Trophoblast cell (in vitro differentiated cells and primary cell): ENCODE data around the gene PLEK. TPM values are rescaled to one million over a fixed set of nuclear protein-coding genes. Genes with fewer than 3 reads are reported as not detected.

Source experiments
- DNase-seq, 2 donors: peaks; one replicate each; pipeline ENCODE4 v3.0.0-alpha.2; 2016
- H2AFZ ChIP-seq: 2 replicates; pipeline ENCODE4 v1.6.1; 2013; ENCODE audit warnings: low read length, moderate library complexity, mild to moderate bottlenecking; ENCODE audit not compliant: insufficient read depth, poor library complexity
- H2AK5ac ChIP-seq: 2 replicates; pipeline ENCODE4 v1.6.1; 2013; ENCODE audit warnings: mild to moderate bottlenecking, low read length
- H2BK120ac ChIP-seq: 2 replicates; pipeline ENCODE4 v1.6.1; 2013; ENCODE audit warnings: low read length, mild to moderate bottlenecking, moderate library complexity; ENCODE audit not compliant: insufficient read depth, poor library complexity
- H2BK12ac ChIP-seq: 2 replicates; pipeline ENCODE4 v1.6.1; 2013; ENCODE audit warnings: mild to moderate bottlenecking, low read length, moderate library complexity
- H2BK5ac ChIP-seq: 2 replicates; pipeline ENCODE4 v1.6.1; 2013; ENCODE audit warnings: low read length, low read depth, moderate library complexity, mild to moderate bottlenecking; ENCODE audit not compliant: poor library complexity
- H3K14ac ChIP-seq: 2 replicates; pipeline ENCODE4 v1.6.1; 2013; ENCODE audit warnings: mild to moderate bottlenecking, low read length
- H3K18ac ChIP-seq: 2 replicates; pipeline ENCODE4 v1.6.1; 2013; ENCODE audit warnings: mild to moderate bottlenecking, low read length
- H3K23ac ChIP-seq: 2 replicates; pipeline ENCODE4 v1.6.1; 2013; ENCODE audit warnings: low read length
- H3K27ac ChIP-seq: 2 replicates; pipeline ENCODE4 v1.5.1; 2013; ENCODE audit warnings: low read depth, mild to moderate bottlenecking, inconsistent platforms, low read length, moderate library complexity
- H3K27me3 ChIP-seq: 2 replicates; pipeline ENCODE4 v1.6.1; 2013; ENCODE audit warnings: inconsistent platforms, mild to moderate bottlenecking, low read length, moderate library complexity; ENCODE audit not compliant: insufficient read depth
- H3K36me3 ChIP-seq, 2 experiments: 1 replicate in 1 of 2; 2 replicates in 1 of 2; pipeline ENCODE4 v1.6.1; 2013; ENCODE audit warnings: low read length in 2 of 2, mild to moderate bottlenecking in 2 of 2, moderate library complexity in 1 of 2; ENCODE audit not compliant: insufficient read depth in 2 of 2, control insufficient read depth in 1 of 2
- H3K4ac ChIP-seq: 2 replicates; pipeline ENCODE4 v1.6.1; 2013; ENCODE audit warnings: low read depth, mild to moderate bottlenecking, low read length, moderate library complexity
- H3K4me1 ChIP-seq, 2 experiments: 1 replicate in 1 of 2; 2 replicates in 1 of 2; pipeline ENCODE4 v1.6.1; 2013; ENCODE audit warnings: low read length in 2 of 2, mild to moderate bottlenecking in 2 of 2, moderate library complexity in 1 of 2; ENCODE audit not compliant: insufficient read depth in 2 of 2, control insufficient read depth in 1 of 2
- H3K4me2 ChIP-seq: 2 replicates; pipeline ENCODE4 v1.6.1; 2013; ENCODE audit warnings: inconsistent platforms, mild to moderate bottlenecking, low read length, moderate library complexity
- H3K4me3 ChIP-seq: 2 replicates; pipeline ENCODE4 v1.5.1; 2013; ENCODE audit warnings: mild to moderate bottlenecking, low read depth, low read length, inconsistent platforms
- H3K79me1 ChIP-seq: one replicate; pipeline ENCODE4 v1.6.1; 2013; ENCODE audit warnings: low read length
- H3K79me2 ChIP-seq: 2 replicates; pipeline ENCODE4 v1.6.1; 2013; ENCODE audit warnings: low read length, mild to moderate bottlenecking; ENCODE audit not compliant: control insufficient read depth, insufficient read depth, poor library complexity
- H3K9ac ChIP-seq: 2 replicates; pipeline ENCODE4 v1.6.1; 2013; ENCODE audit warnings: mild to moderate bottlenecking, low read length
- H3K9me3 ChIP-seq: 2 replicates; pipeline ENCODE4 v1.6.1; 2013; ENCODE audit warnings: low read depth, mild to moderate bottlenecking, control low read depth, inconsistent platforms, low read length; ENCODE audit not compliant: insufficient read depth
- H4K12ac ChIP-seq: 2 replicates; pipeline ENCODE4 v1.6.1; 2013; ENCODE audit warnings: low read depth, mild to moderate bottlenecking, low read length, moderate library complexity
- H4K8ac ChIP-seq: 2 replicates; pipeline ENCODE4 v1.6.1; 2013; ENCODE audit warnings: low read depth, mild to moderate bottlenecking, low read length, moderate library complexity
- H4K91ac ChIP-seq: one replicate; pipeline ENCODE4 v1.6.1; 2013; ENCODE audit warnings: low read depth, mild to moderate bottlenecking, low read length, moderate library complexity
- WGBS: extraction: QIAGEN DNeasy Blood & Tissue Kit; methylation state at CpG from one replicate; pipeline ENCODE4 v1.1.7; 2013; ENCODE audit warnings: missing lambda C conversion rate; ENCODE audit not compliant: insufficient read length, insufficient coverage; ENCODE audit errors: extremely low coverage; 5-methylcytosine and 5-hydroxymethylcytosine counted together
- polyA plus RNA-seq: library from polyadenylated mRNA; stranded (reverse); fragments of 200-250 nt; gene quantifications from 2 replicates; pipeline ENCODE4 v1.2.3, GENCODE V29; 2013

PLEK gene, protein sequence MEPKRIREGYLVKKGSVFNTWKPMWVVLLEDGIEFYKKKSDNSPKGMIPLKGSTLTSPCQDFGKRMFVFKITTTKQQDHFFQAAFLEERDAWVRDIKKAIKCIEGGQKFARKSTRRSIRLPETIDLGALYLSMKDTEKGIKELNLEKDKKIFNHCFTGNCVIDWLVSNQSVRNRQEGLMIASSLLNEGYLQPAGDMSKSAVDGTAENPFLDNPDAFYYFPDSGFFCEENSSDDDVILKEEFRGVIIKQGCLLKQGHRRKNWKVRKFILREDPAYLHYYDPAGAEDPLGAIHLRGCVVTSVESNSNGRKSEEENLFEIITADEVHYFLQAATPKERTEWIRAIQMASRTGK
- polyA plus RNA-seq, result 0.36 and 0.42 TPM in 2 replicates

DNA sequence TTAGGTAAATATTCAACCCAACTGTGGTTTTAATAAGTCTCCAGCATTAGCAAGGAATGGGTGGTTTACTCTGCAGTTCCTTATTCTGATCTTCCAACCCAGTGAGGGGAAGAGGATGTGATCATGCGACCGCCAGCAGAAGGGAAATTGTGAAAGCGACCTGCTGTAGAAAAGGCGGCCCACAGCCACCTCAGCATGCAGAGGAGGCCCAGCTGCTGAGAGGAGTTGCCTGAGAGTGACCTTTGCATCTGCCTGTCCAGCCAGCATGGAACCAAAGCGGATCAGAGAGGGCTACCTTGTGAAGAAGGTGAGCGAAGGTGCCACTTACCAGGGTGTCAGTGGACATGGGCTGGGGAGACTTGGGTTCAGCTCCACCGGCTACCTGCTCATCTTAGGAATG is at the start of gene PLEK:
TSS of gene PLEK (plus strand) at position 196 of the 400 bp plus-strand sequence. CDS start at position 266, 70 bp downstream.
- no peak within 1 kb of the TSS for H2AK5ac ChIP-seq
- no peak within 1 kb of the TSS for H3K9ac ChIP-seq
- H3K23ac ChIP-seq, result no peak within 1 kb of the TSS
- H3K4me1 ChIP-seq, result peaks cover 0 to 3% of the 10 kb centered on the region in 2 experiments
- no peaks in the 10 kb centered on the region for H3K9me3 ChIP-seq
- H2AFZ ChIP-seq, result no peak within 1 kb of the TSS
- H3K27ac ChIP-seq, result no peak within 1 kb of the TSS
- no peak within 1 kb of the TSS for H4K12ac ChIP-seq
- H2BK12ac ChIP-seq, result no peak within 1 kb of the TSS
- DNase-seq, result peak; percentile 10 to 38
- no peak within 1 kb of the TSS for H2BK5ac ChIP-seq
- H3K4ac ChIP-seq, result no peak within 1 kb of the TSS
- H3K79me2 ChIP-seq, result no peaks in the 10 kb centered on the region
- no peaks in the 10 kb centered on the region for H3K79me1 ChIP-seq
- H4K91ac ChIP-seq, result no peak within 1 kb of the TSS
- H3K4me3 ChIP-seq, result no peak within 1 kb of the TSS
- H4K8ac ChIP-seq, result no peak within 1 kb of the TSS
- H3K14ac ChIP-seq, result no peak within 1 kb of the TSS
- WGBS, result no CpG with 5 or more reads among the region's 7 CpGs
- H2BK120ac ChIP-seq, result no peak within 1 kb of the TSS
- no peak within 1 kb of the TSS for H3K18ac ChIP-seq
- no peaks in the 10 kb centered on the region for H3K27me3 ChIP-seq
- no peak within 1 kb of the TSS for H3K4me2 ChIP-seq
- H3K36me3 ChIP-seq, result no peaks in the 10 kb centered on the region

DNA sequence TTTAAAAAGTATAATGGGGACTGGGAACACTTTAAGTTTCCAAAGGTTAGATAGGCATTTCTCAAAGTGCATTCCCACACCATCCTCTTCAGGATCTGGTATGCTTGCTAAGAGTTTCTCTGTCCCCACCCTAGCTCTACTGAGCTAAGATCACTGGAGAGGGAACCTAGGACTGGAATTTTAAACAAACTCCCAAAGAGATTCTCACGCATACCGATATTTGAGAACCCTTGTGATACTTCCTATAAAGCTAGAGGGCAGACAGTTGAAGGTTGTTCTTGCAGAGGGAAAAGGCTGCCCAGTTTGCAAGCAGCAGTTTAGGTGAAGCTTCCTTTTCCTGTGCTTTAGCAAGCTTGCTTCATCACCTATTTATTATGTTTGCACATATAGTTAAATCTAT is 49.0 kb upstream of the PLEK start:
- no peak overlapping the region for H3K14ac ChIP-seq
- H2BK12ac ChIP-seq, result no peak overlapping the region
- H3K9me3 ChIP-seq, result peaks cover 4% of the 10 kb centered on the region
- H3K4me2 ChIP-seq, result no peak overlapping the region
- no peaks in the 10 kb centered on the region for H3K36me3 ChIP-seq
- H3K27me3 ChIP-seq, result peaks cover 25% of the 10 kb centered on the region
- no peak overlapping the region for H2BK5ac ChIP-seq
- H2BK120ac ChIP-seq, result no peak overlapping the region
- H3K4me1 ChIP-seq, result peaks cover 10 to 11% of the 10 kb centered on the region in 2 experiments
- H3K18ac ChIP-seq, result no peak overlapping the region
- no CpG with 5 or more reads among the region's 2 CpGs for WGBS
- H3K27ac ChIP-seq, result no peak overlapping the region
- no peak overlapping the region for H3K9ac ChIP-seq
- DNase-seq, result no peak
- H4K12ac ChIP-seq, result no peak overlapping the region
- no peaks in the 10 kb centered on the region for H3K79me2 ChIP-seq
- no peak overlapping the region for H4K8ac ChIP-seq
- H3K4me3 ChIP-seq, result no peak overlapping the region
- no peak overlapping the region for H4K91ac ChIP-seq
- H3K4ac ChIP-seq, result no peak overlapping the region
- no peak overlapping the region for H2AK5ac ChIP-seq
- H3K79me1 ChIP-seq, result no peaks in the 10 kb centered on the region
- H3K23ac ChIP-seq, result no peak overlapping the region
- H2AFZ ChIP-seq, result no peak overlapping the region

DNA sequence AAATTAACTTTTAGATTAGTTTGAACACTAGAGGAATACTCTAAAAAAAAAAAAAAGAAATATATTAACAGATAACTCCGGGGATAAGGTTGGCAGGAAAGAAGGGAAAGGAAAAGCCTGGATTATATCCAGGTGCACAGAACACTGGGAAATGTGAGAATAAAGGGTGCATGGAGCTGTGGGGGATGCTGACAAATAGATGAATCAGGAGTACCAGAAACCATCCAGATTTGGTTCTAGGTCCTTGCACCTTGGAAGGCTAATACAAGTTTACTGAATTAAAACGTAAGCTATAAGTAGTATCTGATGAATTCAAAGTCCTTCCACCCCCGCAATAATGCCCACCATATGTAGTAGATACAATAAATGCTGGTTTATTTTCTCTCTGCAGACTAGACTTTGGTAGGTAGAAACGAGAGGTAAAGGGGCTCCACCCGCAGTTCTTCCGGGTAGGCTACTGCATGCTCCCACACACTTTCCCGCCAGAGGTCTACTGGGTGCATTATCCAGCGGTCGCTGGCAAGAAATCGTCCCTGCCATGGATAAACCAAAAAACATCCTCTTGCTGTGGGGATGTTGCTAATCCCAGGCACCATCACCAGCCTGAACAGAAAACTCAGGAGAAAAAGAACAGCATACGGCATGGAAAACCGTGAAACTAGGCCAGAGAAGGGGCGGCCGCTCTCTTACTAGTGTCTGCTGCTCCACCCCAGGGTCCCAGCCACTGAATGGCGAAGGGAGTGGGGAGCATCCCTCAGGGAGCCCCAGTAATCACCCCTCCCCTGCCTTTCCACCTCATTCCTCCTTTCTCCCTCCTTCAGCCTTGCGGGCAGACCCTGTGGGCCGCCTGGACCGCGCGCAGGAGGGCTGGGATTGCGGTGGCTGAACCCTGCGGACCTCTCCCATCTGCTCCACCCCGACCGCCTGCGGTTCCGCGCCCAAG is 46.8 kb upstream of the PLEK start:
- Histone ChIP-seq H3K23ac (no peak overlapping the region), H3K27me3 (peaks cover 25% of the 10 kb centered on the region), H4K12ac (no peak overlapping the region), H3K4me2 (peak overlapping the region; percentile 95), H4K91ac (no peak overlapping the region), H2BK5ac (no peak overlapping the region), H2BK12ac (no peak overlapping the region), H3K36me3 (no peaks in the 10 kb centered on the region), H3K18ac (no peak overlapping the region), H3K27ac (no peak overlapping the region), H2BK120ac (no peak overlapping the region), H3K79me1 (no peaks in the 10 kb centered on the region), H3K9me3 (peaks cover 4% of the 10 kb centered on the region), H3K4me3 (no peak overlapping the region), H2AK5ac (no peak overlapping the region), H3K79me2 (no peaks in the 10 kb centered on the region), H3K4me1 (peaks cover 10 to 11% of the 10 kb centered on the region in 2 experiments), H3K9ac (no peak overlapping the region), H4K8ac (no peak overlapping the region), H3K4ac (no peak overlapping the region), H3K14ac (no peak overlapping the region), H2AFZ (peak overlapping the region; percentile 13)
- WGBS, result no CpG with 5 or more reads among the region's 27 CpGs
- DNase-seq, result no peak

DNA sequence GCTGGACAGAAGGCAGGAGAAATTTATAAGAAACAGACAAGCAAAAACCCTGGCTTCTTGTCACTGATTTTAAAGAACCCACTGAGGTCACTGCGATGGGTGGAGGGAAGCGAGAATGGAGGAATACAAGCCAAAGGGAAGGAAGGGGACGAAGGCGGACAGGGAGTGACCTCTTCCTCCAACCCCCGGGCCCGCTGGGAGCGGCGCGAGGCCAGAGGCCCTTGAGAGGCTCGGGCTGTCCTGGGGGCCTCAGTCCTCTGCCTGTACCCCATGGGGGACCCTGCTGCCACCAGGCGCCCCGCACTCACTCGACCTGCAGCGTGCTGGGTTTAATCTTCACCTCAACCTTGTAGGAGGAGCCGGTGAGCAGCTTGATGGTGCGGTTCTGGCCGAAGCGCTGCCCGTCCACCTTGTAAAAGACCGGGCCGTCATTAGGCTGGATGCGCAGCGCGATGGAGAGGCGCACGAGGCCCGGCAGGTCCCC is 46.1 kb upstream of the PLEK start:
- no peak for DNase-seq
- H2AFZ ChIP-seq, result peak overlapping the region; percentile 35
- no peak overlapping the region for H3K18ac ChIP-seq
- no peaks in the 10 kb centered on the region for H3K36me3 ChIP-seq
- H3K14ac ChIP-seq, result no peak overlapping the region
- H3K9me3 ChIP-seq, result peaks cover 4% of the 10 kb centered on the region
- H3K4ac ChIP-seq, result no peak overlapping the region
- H4K8ac ChIP-seq, result no peak overlapping the region
- no peak overlapping the region for H4K12ac ChIP-seq
- H3K79me1 ChIP-seq, result no peaks in the 10 kb centered on the region
- no peak overlapping the region for H3K9ac ChIP-seq
- H2BK12ac ChIP-seq, result no peak overlapping the region
- H2BK120ac ChIP-seq, result no peak overlapping the region
- H3K4me1 ChIP-seq, result peaks cover 10 to 11% of the 10 kb centered on the region in 2 experiments
- no peak overlapping the region for H2AK5ac ChIP-seq
- no CpG with 5 or more reads among the region's 27 CpGs for WGBS
- H3K27ac ChIP-seq, result no peak overlapping the region
- H4K91ac ChIP-seq, result no peak overlapping the region
- no peak overlapping the region for H3K23ac ChIP-seq
- H3K27me3 ChIP-seq, result peaks cover 25% of the 10 kb centered on the region
- H2BK5ac ChIP-seq, result no peak overlapping the region
- no peaks in the 10 kb centered on the region for H3K79me2 ChIP-seq
- peak overlapping the region; percentile 95 for H3K4me2 ChIP-seq
- peak overlapping the region; percentile 65 for H3K4me3 ChIP-seq
